Measurements from ENCODE around the gene CMIP.

CMIP gene

GRCh38 chr16:81532491-81533174 lies 88.0 kb downstream of the CMIP start:
- Histone ChIP-seq H3K4me3 (no peak overlapping the region), H3K27ac (no peak overlapping the region), H3K9me3 (no peaks in the 10 kb centered on the region), H3K27me3 (no peaks in the 10 kb centered on the region), H3K4me1 (no peaks in the 10 kb centered on the region), H3K36me3 (no peaks in the 10 kb centered on the region)
- intact Hi-C loops (cut with DNase I; ENCODE audit: low total_unique reads): no loop called here
- no peak for DNase-seq
- no peak for TF ChIP-seq CTCF (IDR thresholded peaks at IDR 0.05)

DNA sequence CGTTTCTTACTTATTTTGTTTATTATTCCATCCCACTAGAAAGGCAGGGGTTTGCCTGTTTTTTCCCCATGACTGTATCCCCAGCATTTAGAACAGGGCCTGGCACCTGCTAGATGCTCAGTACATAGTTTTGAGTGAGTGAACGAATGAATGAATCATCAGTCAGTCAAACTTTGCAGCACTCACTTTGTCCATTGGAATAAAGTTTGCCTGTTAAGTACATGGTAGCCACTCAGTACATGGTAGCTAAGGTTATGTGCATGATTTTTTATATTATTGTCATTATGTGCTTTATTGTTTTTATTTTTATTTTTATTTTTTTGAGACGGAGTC lies 88.5 kb downstream of the CMIP start:
- Histone ChIP-seq H3K4me1 (no peaks in the 10 kb centered on the region), H3K9me3 (no peaks in the 10 kb centered on the region), H3K36me3 (no peaks in the 10 kb centered on the region), H3K4me3 (no peak overlapping the region), H3K27me3 (no peaks in the 10 kb centered on the region), H3K27ac (no peak overlapping the region)
- no peak for TF ChIP-seq CTCF (IDR thresholded peaks at IDR 0.05)
- DNase-seq: no peak
- intact Hi-C loops (cut with DNase I; ENCODE audit: low total_unique reads): no loop called here

DNA sequence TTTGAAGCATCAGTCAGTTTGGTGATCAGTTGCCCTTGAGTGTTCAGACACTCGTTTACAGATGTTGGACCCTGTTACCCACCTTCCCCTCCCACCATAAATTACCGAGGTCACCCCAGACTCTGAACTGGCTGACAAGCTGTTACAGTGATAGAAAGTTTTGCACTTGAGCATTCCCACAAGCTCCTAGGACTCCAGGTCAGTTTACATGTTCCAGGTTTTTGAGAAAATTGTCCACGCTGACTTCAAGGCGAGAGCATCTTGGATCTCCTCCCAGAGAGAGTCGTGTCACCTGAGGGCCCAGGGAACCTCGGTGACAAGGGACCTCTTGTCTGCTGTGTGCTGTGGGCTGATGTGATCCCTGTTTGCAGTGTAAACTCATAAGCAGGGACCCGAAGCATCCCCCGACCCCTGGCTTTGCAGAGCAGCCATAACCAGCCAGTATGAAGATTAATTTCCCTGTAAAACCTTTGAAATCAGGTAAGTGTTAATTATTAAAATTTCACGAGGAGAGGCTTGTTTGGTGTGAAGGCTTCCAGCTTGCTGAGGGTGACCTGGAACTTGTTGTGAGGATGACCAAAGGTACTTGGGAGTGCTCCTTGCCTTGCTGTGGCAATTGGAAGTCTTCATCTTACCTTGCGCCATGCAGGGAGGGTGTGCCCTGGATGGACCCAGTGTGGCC lies 91.2 kb downstream of the CMIP start:
- intact Hi-C loops (cut with DNase I; ENCODE audit: low total_unique reads): no loop called here
- no peak overlapping the region for H3K27ac ChIP-seq
- no peaks in the 10 kb centered on the region for H3K27me3 ChIP-seq
- H3K36me3 ChIP-seq: no peaks in the 10 kb centered on the region
- H3K4me3 ChIP-seq: no peak overlapping the region
- TF ChIP-seq CTCF (IDR thresholded peaks at IDR 0.05): no peak
- no peaks in the 10 kb centered on the region for H3K9me3 ChIP-seq
- no peak for DNase-seq
- H3K4me1 ChIP-seq: no peaks in the 10 kb centered on the region

DNA sequence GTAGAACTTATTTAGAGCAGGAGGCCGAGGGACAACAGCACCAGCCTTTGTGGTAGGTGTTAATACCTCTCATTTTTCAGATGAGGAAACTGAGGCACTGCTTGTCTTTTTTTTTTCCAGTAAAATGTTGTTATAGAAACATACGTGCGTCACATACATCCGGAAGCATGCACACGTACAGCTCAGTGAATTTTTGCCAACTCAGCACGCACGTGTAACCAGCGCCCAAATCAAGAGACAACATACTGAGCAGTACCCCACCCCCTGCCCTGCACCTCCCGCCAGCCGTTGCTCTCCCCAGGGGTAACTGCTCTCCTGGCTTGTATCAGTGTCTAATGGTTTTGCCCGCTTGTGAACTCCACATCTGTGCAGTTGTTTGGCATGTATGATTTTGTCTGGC lies 92.0 kb downstream of the CMIP start:
- intact Hi-C loops (cut with DNase I; ENCODE audit: low total_unique reads): no loop called here
- H3K27me3 ChIP-seq: no peaks in the 10 kb centered on the region
- no peak overlapping the region for H3K27ac ChIP-seq
- H3K9me3 ChIP-seq: no peaks in the 10 kb centered on the region
- no peaks in the 10 kb centered on the region for H3K36me3 ChIP-seq
- TF ChIP-seq CTCF (IDR thresholded peaks at IDR 0.05): no peak
- no peaks in the 10 kb centered on the region for H3K4me1 ChIP-seq
- no peak for DNase-seq
- no peak overlapping the region for H3K4me3 ChIP-seq

- H3K4me1 ChIP-seq: no peaks in the 10 kb centered on the region
- no peak for DNase-seq
- no peak overlapping the region for H3K27ac ChIP-seq
- H3K4me3 ChIP-seq: no peak overlapping the region
- no peak for TF ChIP-seq CTCF (IDR thresholded peaks at IDR 0.05)
- intact Hi-C loops (cut with DNase I; ENCODE audit: low total_unique reads): no loop called here
- no peaks in the 10 kb centered on the region for H3K36me3 ChIP-seq
- H3K27me3 ChIP-seq: no peaks in the 10 kb centered on the region
- H3K9me3 ChIP-seq: no peaks in the 10 kb centered on the region
These were observed 93.3 kb downstream of the CMIP start for GRCh38 chr16:81537721-81538561.
